Progenitor cell of endocrine pancreas (in vitro differentiated cells): Measurements from ENCODE around the gene SPRR2A. TPM values are rescaled to one million over a fixed set of nuclear protein-coding genes. Genes with fewer than 3 reads are reported as not detected.

Source experiments
- DNase-seq: peaks from one replicate; pipeline ENCODE4 v3.0.0; 2021; ENCODE audit warnings: low spot score; ENCODE audit not compliant: unreplicated experiment
- H3K27ac Mint-ChIP-seq: 2 replicates; pipeline ENCODE4 v1.8.0; 2021; ENCODE audit warnings: mild to moderate bottlenecking, moderate library complexity, mixed read lengths
- H3K27me3 Mint-ChIP-seq: 2 replicates; pipeline ENCODE4 v1.8.0; 2021; ENCODE audit warnings: mixed read lengths
- H3K36me3 Mint-ChIP-seq: 2 replicates; pipeline ENCODE4 v1.8.0; 2022; ENCODE audit warnings: mixed read lengths; ENCODE audit not compliant: insufficient read depth
- H3K4me1 Mint-ChIP-seq: 2 replicates; pipeline ENCODE4 v1.8.0; 2021; ENCODE audit warnings: low read depth, mixed read lengths
- H3K4me3 Mint-ChIP-seq: 2 replicates; pipeline ENCODE4 v1.8.0; 2021; ENCODE audit warnings: low read depth, mild to moderate bottlenecking, moderate library complexity, mixed read lengths
- H3K9me3 Mint-ChIP-seq: 2 replicates; pipeline ENCODE4 v1.8.0; 2021; ENCODE audit warnings: low read depth, mixed read lengths
- CTCF ChIP-seq: fragments of 200-600 bp; sonication (generic); IDR thresholded peaks from one replicate; pipeline ENCODE4 v1.5.0; 2021; ENCODE audit warnings: antibody characterized with exemption, mild to moderate bottlenecking; ENCODE audit not compliant: unreplicated experiment
- total RNA-seq: library from RNA; stranded (reverse); gene quantifications from 2 replicates; pipeline ENCODE4 v1.2.1, GENCODE V29; 2021

SPRR2A gene
- total RNA-seq, 1 donor from 2014 or later, result not detected

- Mint-ChIP-seq H3K27ac (no peak overlapping the region), H3K27me3 (no peaks in the 10 kb centered on the region), H3K9me3 (no peaks in the 10 kb centered on the region), H3K4me3 (no peak overlapping the region), H3K4me1 (peaks cover 4% of the 10 kb centered on the region), H3K36me3 (no peaks in the 10 kb centered on the region)
- TF ChIP-seq CTCF, result no peak
- no peak for DNase-seq
Measured at GRCh38 chr1:153087652-153088051, 30.3 kb upstream of the SPRR2A start.

- Mint-ChIP-seq H3K4me1 (peaks cover 5% of the 10 kb centered on the region), H3K36me3 (no peaks in the 10 kb centered on the region), H3K4me3 (no peak overlapping the region), H3K9me3 (peaks cover 11% of the 10 kb centered on the region), H3K27me3 (no peaks in the 10 kb centered on the region), H3K27ac (no peak overlapping the region)
- DNase-seq, result no peak
- no peak for TF ChIP-seq CTCF
Measured at GRCh38 chr1:153081736-153082135, 24.4 kb upstream of the SPRR2A start.

- DNase-seq, result no peak
- no peaks in the 10 kb centered on the region for H3K4me1 Mint-ChIP-seq
- H3K9me3 Mint-ChIP-seq, result no peaks in the 10 kb centered on the region
- no peak overlapping the region for H3K4me3 Mint-ChIP-seq
- TF ChIP-seq CTCF, result no peak
- H3K36me3 Mint-ChIP-seq, result no peaks in the 10 kb centered on the region
- peaks cover 8% of the 10 kb centered on the region for H3K27me3 Mint-ChIP-seq
- no peak overlapping the region for H3K27ac Mint-ChIP-seq
Measured at GRCh38 chr1:153072806-153073726, 15.8 kb upstream of the SPRR2A start.

- DNase-seq, result no peak
- Mint-ChIP-seq H3K27ac (no peak within 1 kb of the TSS), H3K4me1 (no peaks in the 10 kb centered on the region), H3K4me3 (no peak within 1 kb of the TSS), H3K36me3 (no peaks in the 10 kb centered on the region), H3K9me3 (no peaks in the 10 kb centered on the region), H3K27me3 (peaks cover 12% of the 10 kb centered on the region)
- TF ChIP-seq CTCF, result no peak
Measured at GRCh38 chr1:153071511-153071910, 14.2 kb upstream of the SPRR2A start, which contains the start of gene SPRR2B. Gene SPRR2B, minus strand, starts transcription at chr1:153071611. Its CDS starts 772 bp downstream, at chr1:153070839.

- Mint-ChIP-seq H3K4me3 (no peak overlapping the region), H3K36me3 (no peaks in the 10 kb centered on the region), H3K27me3 (peaks cover 12% of the 10 kb centered on the region), H3K27ac (no peak overlapping the region), H3K9me3 (no peaks in the 10 kb centered on the region), H3K4me1 (no peaks in the 10 kb centered on the region)
- TF ChIP-seq CTCF, result no peak
- DNase-seq, result no peak
Measured at GRCh38 chr1:153070243-153070642, 12.9 kb upstream of the SPRR2A start.
